WTC11 (cell line): ENCODE measurements around the gene SIN3B. TPM values are rescaled to one million over a fixed set of nuclear protein-coding genes. Genes with fewer than 3 reads are reported as not detected.

ENCODE experiments used
- ATAC-seq: fragments of 200-7000 bp; cut with Tn5 transposase; 2 replicates; pipeline ENCODE4 v1.10.0; 2021; ENCODE audit warnings: mild to moderate bottlenecking, moderate library complexity
- CTCF ChIA-PET: fragments of 300-600 bp; sonication (Branson Sonifier 250); formaldehyde crosslinking; loops from one replicate; lab custom pipeline; 2021; ENCODE audit warnings: antibody characterized with exemption; lab: Charles Lee
- POLR2A ChIA-PET: fragments of 350-600 bp; sonication (Branson Sonifier 250); formaldehyde crosslinking; loops from one replicate; lab custom pipeline; 2021; ENCODE audit warnings: antibody characterized with exemption; lab: Charles Lee
- DNase-seq: peaks from one replicate; pipeline ENCODE4 v3.0.0; 2021; ENCODE audit warnings: low spot score
- H3K27ac Mint-ChIP-seq: 2 replicates; pipeline ENCODE4 v1.8.0; 2021; ENCODE audit warnings: mixed read lengths
- H3K27me3 Mint-ChIP-seq: 2 replicates; pipeline ENCODE4 v1.8.0; 2021; ENCODE audit warnings: low read depth, mild to moderate bottlenecking, moderate library complexity, mixed read lengths
- H3K36me3 Mint-ChIP-seq: 2 replicates; pipeline ENCODE4 v1.8.0; 2021; ENCODE audit warnings: mixed read lengths
- H3K4me1 Mint-ChIP-seq: 2 replicates; pipeline ENCODE4 v1.8.0; 2022; ENCODE audit warnings: mixed read lengths
- H3K4me3 Mint-ChIP-seq: 2 replicates; pipeline ENCODE4 v1.8.0; 2021; ENCODE audit warnings: mild to moderate bottlenecking, moderate library complexity, mixed read lengths
- H3K9me3 Mint-ChIP-seq: 2 replicates; pipeline ENCODE4 v1.8.0; 2021; ENCODE audit warnings: mixed read lengths
- GABPB1 ChIP-seq: sonication (generic); formaldehyde crosslinking; IDR thresholded peaks from 2 replicates; pipeline ENCODE4 v1.8.1; 2023; ENCODE audit warnings: mild to moderate bottlenecking, missing genetic modification reagents
- JUN ChIP-seq: sonication (generic); formaldehyde crosslinking; IDR thresholded peaks from 2 replicates; pipeline ENCODE4 v1.8.0; 2023; ENCODE audit warnings: mild to moderate bottlenecking, missing genetic modification reagents
- KAT7 ChIP-seq: sonication (generic); formaldehyde crosslinking; IDR thresholded peaks from 2 replicates; pipeline ENCODE4 v1.8.1; 2023; ENCODE audit warnings: missing genetic modification reagents, mild to moderate bottlenecking, borderline replicate concordance
- MYBL2 ChIP-seq: sonication (generic); formaldehyde crosslinking; IDR thresholded peaks from 2 replicates; pipeline ENCODE4 v1.8.1; 2023; ENCODE audit warnings: mild to moderate bottlenecking, moderate library complexity, missing genetic modification reagents
- NFE2L1 ChIP-seq: sonication (generic); formaldehyde crosslinking; IDR thresholded peaks from 2 replicates; pipeline ENCODE4 v1.8.1; 2023; ENCODE audit warnings: missing genetic modification reagents
- NFYB ChIP-seq: sonication (generic); formaldehyde crosslinking; conservative IDR thresholded peaks from 2 replicates; pipeline ENCODE4 v1.8.0; 2022; ENCODE audit warnings: low read depth, missing genetic modification reagents
- NR3C1 ChIP-seq: sonication (generic); formaldehyde crosslinking; conservative IDR thresholded peaks from 2 replicates; pipeline ENCODE4 v1.8.1; 2023; ENCODE audit warnings: low read depth, mild to moderate bottlenecking, missing genetic modification reagents
- PRRX2 ChIP-seq: fragments of 250-450 bp; sonication (Bioruptor Pico); IDR thresholded peaks from 2 replicates; pipeline ENCODE4 v1.8.0; 2021; ENCODE audit warnings: mild to moderate bottlenecking
- SMAD3 ChIP-seq: sonication (generic); formaldehyde crosslinking; IDR thresholded peaks from 2 replicates; pipeline ENCODE4 v1.8.0; 2022; ENCODE audit warnings: missing genetic modification reagents, mild to moderate bottlenecking, borderline replicate concordance
- SMAD4 ChIP-seq: sonication (generic); formaldehyde crosslinking; IDR thresholded peaks from 2 replicates; pipeline ENCODE4 v1.8.0; 2022; ENCODE audit warnings: mild to moderate bottlenecking, missing genetic modification reagents
- TEAD4 ChIP-seq: sonication (generic); formaldehyde crosslinking; IDR thresholded peaks from 2 replicates; pipeline ENCODE4 v1.8.0; 2022; ENCODE audit warnings: mild to moderate bottlenecking, missing genetic modification reagents
- ZBTB21 ChIP-seq: sonication (generic); formaldehyde crosslinking; IDR thresholded peaks from 2 replicates; pipeline ENCODE4 v1.8.1; 2023; ENCODE audit warnings: mild to moderate bottlenecking, missing genetic modification reagents, borderline replicate concordance
- ZNF219 ChIP-seq: sonication (generic); formaldehyde crosslinking; IDR thresholded peaks from 2 replicates; pipeline ENCODE4 v1.8.0; 2023; ENCODE audit warnings: missing genetic modification reagents, mild to moderate bottlenecking, borderline replicate concordance
- ZNF232 ChIP-seq: sonication (generic); formaldehyde crosslinking; IDR thresholded peaks from 2 replicates; pipeline ENCODE4 v1.8.0; 2022; ENCODE audit warnings: mild to moderate bottlenecking, missing genetic modification reagents
- total RNA-seq: library from RNA; stranded (reverse); gene quantifications from 3 replicates; pipeline ENCODE4 v1.2.3, GENCODE V29; 2021
- TF ChIP-seq, protein P1 (sequence below): fragments of 250-450 bp; sonication (Bioruptor Pico); IDR thresholded peaks from 2 replicates; pipeline ENCODE4 v1.9.0; 2021; ENCODE audit warnings: mild to moderate bottlenecking
- TF ChIP-seq, protein P2 (sequence below): fragments of 250-450 bp; sonication (Bioruptor Pico); IDR thresholded peaks from 2 replicates; pipeline ENCODE4 v1.9.0; 2021; ENCODE audit warnings: moderate library complexity, mild to moderate bottlenecking, inconsistent platforms, borderline replicate concordance
- TF ChIP-seq, protein P3 (sequence below): sonication (generic); formaldehyde crosslinking; IDR thresholded peaks from 2 replicates; pipeline ENCODE4 v1.8.1; 2023; ENCODE audit warnings: mild to moderate bottlenecking, moderate library complexity, missing genetic modification reagents
- TF ChIP-seq, protein P4 (sequence below): sonication (generic); formaldehyde crosslinking; IDR thresholded peaks from 2 replicates; pipeline ENCODE4 v1.8.1; 2023; ENCODE audit warnings: mild to moderate bottlenecking, missing genetic modification reagents, moderate library complexity
- TF ChIP-seq, protein P5 (sequence below): sonication (generic); formaldehyde crosslinking; IDR thresholded peaks from 2 replicates; pipeline ENCODE4 v1.8.0; 2022; ENCODE audit warnings: mild to moderate bottlenecking, missing genetic modification reagents
- TF ChIP-seq, protein P6 (sequence below): sonication (generic); formaldehyde crosslinking; IDR thresholded peaks from 2 replicates; pipeline ENCODE4 v1.8.1; 2022; ENCODE audit warnings: low read depth, mild to moderate bottlenecking, moderate library complexity, missing genetic modification reagents, borderline replicate concordance
- TF ChIP-seq, protein P7 (sequence below): fragments of 250-450 bp; sonication (Bioruptor Pico); IDR thresholded peaks from 2 replicates; pipeline ENCODE4 v1.9.0; 2021; ENCODE audit warnings: mild to moderate bottlenecking

The SIN3B gene
- total RNA-seq, 1 experiment from 2014 or later, result 87.7 TPM

DNA sequence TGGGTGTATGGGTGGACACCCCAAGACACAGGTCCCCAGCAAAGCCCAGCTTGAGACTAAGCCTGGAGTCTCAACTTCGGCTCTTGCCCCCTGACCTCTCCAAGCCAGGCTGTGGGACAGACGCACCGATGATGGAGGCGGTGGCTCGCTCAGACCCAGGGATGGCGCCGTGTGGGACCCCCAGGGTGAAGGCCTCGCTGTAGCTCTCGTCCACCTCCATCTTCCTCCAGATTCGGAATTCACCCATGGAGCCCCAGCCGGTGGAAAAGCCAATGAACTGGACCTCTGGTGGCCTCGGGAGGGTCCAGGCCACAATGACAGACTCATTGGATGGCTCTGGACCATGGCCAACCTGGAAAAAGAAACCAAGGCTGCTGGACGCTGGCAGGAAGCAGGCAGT lies 98.7 kb downstream of the SIN3B start:
- TF ChIP-seq, protein P1, sequence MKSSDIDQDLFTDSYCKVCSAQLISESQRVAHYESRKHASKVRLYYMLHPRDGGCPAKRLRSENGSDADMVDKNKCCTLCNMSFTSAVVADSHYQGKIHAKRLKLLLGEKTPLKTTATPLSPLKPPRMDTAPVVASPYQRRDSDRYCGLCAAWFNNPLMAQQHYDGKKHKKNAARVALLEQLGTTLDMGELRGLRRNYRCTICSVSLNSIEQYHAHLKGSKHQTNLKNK (CRISPR knock-in tag), result no peak
- no peak for TF ChIP-seq TEAD4 (CRISPR knock-in tag)
- TF ChIP-seq ZBTB21 (CRISPR knock-in tag), result no peak
- TF ChIP-seq, protein P2, sequence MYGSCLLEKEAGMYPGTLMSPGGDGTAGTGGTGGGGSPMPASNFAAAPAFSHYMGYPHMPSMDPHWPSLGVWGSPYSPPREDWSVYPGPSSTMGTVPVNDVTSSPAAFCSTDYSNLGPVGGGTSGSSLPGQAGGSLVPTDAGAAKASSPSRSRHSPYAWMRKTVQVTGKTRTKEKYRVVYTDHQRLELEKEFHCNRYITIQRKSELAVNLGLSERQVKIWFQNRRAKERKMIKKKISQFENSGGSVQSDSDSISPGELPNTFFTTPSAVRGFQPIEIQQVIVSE (CRISPR knock-in tag), result no peak
- TF ChIP-seq, protein P3, sequence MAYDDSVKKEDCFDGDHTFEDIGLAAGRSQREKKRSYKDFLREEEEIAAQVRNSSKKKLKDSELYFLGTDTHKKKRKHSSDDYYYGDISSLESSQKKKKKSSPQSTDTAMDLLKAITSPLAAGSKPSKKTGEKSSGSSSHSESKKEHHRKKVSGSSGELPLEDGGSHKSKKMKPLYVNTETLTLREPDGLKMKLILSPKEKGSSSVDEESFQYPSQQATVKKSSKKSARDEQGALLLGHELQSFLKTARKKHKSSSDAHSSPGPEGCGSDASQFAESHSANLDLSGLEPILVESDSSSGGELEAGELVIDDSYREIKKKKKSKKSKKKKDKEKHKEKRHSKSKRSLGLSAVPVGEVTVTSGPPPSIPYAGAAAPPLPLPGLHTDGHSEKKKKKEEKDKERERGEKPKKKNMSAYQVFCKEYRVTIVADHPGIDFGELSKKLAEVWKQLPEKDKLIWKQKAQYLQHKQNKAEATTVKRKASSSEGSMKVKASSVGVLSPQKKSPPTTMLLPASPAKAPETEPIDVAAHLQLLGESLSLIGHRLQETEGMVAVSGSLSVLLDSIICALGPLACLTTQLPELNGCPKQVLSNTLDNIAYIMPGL (CRISPR knock-in tag), result no peak
- TF ChIP-seq ZNF232 (CRISPR knock-in tag), result no peak
- TF ChIP-seq PRRX2 (CRISPR knock-in tag), result no peak
- no peak for TF ChIP-seq ZNF219 (CRISPR knock-in tag)
- TF ChIP-seq, protein P4, sequence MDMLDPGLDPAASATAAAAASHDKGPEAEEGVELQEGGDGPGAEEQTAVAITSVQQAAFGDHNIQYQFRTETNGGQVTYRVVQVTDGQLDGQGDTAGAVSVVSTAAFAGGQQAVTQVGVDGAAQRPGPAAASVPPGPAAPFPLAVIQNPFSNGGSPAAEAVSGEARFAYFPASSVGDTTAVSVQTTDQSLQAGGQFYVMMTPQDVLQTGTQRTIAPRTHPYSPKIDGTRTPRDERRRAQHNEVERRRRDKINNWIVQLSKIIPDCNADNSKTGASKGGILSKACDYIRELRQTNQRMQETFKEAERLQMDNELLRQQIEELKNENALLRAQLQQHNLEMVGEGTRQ (CRISPR knock-in tag), result no peak
- TF ChIP-seq, protein P5, sequence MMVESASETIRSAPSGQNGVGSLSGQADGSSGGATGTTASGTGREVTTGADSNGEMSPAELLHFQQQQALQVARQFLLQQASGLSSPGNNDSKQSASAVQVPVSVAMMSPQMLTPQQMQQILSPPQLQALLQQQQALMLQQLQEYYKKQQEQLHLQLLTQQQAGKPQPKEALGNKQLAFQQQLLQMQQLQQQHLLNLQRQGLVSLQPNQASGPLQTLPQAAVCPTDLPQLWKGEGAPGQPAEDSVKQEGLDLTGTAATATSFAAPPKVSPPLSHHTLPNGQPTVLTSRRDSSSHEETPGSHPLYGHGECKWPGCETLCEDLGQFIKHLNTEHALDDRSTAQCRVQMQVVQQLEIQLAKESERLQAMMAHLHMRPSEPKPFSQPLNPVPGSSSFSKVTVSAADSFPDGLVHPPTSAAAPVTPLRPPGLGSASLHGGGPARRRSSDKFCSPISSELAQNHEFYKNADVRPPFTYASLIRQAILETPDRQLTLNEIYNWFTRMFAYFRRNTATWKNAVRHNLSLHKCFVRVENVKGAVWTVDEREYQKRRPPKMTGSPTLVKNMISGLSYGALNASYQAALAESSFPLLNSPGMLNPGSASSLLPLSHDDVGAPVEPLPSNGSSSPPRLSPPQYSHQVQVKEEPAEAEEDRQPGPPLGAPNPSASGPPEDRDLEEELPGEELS (CRISPR knock-in tag), result no peak
- TF ChIP-seq SMAD3, result no peak
- TF ChIP-seq JUN (CRISPR knock-in tag), result no peak
- DNase-seq (no peak), ATAC-seq (no peak)
- Mint-ChIP-seq H3K9me3 (peaks cover 44% of the 10 kb centered on the region), H3K4me3 (no peak overlapping the region), H3K27ac (no peak overlapping the region), H3K27me3 (no peaks in the 10 kb centered on the region; the same call in none of the 2 replicates), H3K4me1 (no peaks in the 10 kb centered on the region), H3K36me3 (peaks cover 6% of the 10 kb centered on the region; the same call in 1 of the 2 replicates)
- ChIA-PET CTCF (no interaction called here), POLR2A (no interaction called here)

DNA sequence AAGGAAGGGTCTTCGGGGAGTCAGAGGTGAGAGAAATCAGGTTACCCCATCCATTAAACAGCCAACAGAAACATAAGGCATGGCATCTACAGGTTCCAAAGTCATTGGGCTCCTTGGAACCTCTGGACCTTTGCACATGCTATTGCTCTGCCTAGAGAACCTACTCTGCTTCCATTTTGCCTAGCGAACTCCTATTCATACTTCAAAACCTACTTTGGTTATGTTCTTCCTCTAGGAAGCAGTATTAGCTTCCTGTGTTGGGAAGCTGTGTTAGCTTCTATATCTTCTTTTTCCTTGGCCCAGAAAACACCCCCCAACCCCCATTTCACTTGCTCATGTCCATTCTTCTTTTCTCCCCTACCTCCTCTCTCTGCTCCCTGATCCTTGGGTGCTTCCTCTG lies 99.2 kb downstream of the SIN3B start:
- no peaks in the 10 kb centered on the region for H3K4me1 Mint-ChIP-seq
- CTCF ChIA-PET, result no interaction called here
- H3K27ac Mint-ChIP-seq, result no peak overlapping the region
- H3K4me3 Mint-ChIP-seq, result no peak overlapping the region
- DNase-seq (no peak), ATAC-seq (no peak)
- peaks cover 8% of the 10 kb centered on the region for H3K36me3 Mint-ChIP-seq
- POLR2A ChIA-PET, result no interaction called here
- H3K9me3 Mint-ChIP-seq, result peaks cover 46% of the 10 kb centered on the region
- no peaks in the 10 kb centered on the region; the same call in 1 of the 2 replicates for H3K27me3 Mint-ChIP-seq
- TF ChIP-seq, protein P6, sequence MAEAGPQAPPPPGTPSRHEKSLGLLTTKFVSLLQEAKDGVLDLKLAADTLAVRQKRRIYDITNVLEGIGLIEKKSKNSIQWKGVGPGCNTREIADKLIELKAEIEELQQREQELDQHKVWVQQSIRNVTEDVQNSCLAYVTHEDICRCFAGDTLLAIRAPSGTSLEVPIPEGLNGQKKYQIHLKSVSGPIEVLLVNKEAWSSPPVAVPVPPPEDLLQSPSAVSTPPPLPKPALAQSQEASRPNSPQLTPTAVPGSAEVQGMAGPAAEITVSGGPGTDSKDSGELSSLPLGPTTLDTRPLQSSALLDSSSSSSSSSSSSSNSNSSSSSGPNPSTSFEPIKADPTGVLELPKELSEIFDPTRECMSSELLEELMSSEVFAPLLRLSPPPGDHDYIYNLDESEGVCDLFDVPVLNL, result no peak
- TF ChIP-seq NR3C1, result no peak
- no peak for TF ChIP-seq NFYB (CRISPR knock-in tag)
- TF ChIP-seq MYBL2 (CRISPR knock-in tag), result no peak
- TF ChIP-seq, protein P4 (CRISPR knock-in tag), result no peak
- TF ChIP-seq, protein P7, sequence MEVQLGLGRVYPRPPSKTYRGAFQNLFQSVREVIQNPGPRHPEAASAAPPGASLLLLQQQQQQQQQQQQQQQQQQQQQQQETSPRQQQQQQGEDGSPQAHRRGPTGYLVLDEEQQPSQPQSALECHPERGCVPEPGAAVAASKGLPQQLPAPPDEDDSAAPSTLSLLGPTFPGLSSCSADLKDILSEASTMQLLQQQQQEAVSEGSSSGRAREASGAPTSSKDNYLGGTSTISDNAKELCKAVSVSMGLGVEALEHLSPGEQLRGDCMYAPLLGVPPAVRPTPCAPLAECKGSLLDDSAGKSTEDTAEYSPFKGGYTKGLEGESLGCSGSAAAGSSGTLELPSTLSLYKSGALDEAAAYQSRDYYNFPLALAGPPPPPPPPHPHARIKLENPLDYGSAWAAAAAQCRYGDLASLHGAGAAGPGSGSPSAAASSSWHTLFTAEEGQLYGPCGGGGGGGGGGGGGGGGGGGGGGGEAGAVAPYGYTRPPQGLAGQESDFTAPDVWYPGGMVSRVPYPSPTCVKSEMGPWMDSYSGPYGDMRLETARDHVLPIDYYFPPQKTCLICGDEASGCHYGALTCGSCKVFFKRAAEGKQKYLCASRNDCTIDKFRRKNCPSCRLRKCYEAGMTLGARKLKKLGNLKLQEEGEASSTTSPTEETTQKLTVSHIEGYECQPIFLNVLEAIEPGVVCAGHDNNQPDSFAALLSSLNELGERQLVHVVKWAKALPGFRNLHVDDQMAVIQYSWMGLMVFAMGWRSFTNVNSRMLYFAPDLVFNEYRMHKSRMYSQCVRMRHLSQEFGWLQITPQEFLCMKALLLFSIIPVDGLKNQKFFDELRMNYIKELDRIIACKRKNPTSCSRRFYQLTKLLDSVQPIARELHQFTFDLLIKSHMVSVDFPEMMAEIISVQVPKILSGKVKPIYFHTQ (CRISPR knock-in tag), result no peak
- no peak for TF ChIP-seq SMAD4
- no peak for TF ChIP-seq NFE2L1 (CRISPR knock-in tag)
- TF ChIP-seq GABPB1 (CRISPR knock-in tag), result no peak
- TF ChIP-seq KAT7 (CRISPR knock-in tag), result no peak
